SK-N-SH treated with all-trans-retinoic acid at 6 μM for 48 hours (cell line): ENCODE data around the gene OPRL1.

Source experiments
- ATAC-seq: fragments of 200-7000 bp; cut with Tn5 transposase; 3 replicates; pipeline ENCODE4 v1.9.1; 2020; ENCODE audit warnings: mild to moderate bottlenecking, moderate library complexity
- ARNTL ChIP-seq: fragments of 450-650 bp; formaldehyde crosslinking; IDR thresholded peaks from 2 replicates; pipeline ENCODE4 v1.5.0; 2020; ENCODE audit warnings: low read depth, mild to moderate bottlenecking, moderate library complexity, borderline replicate concordance
- BACH2 ChIP-seq: fragments of 250-450 bp; sonication (Bioruptor Pico); IDR thresholded peaks from 2 replicates; pipeline ENCODE4 v1.9.0; 2021; ENCODE audit warnings: mild to moderate bottlenecking, borderline replicate concordance
- OSR1 ChIP-seq: fragments of 250-450 bp; sonication (Bioruptor Pico); IDR thresholded peaks from 2 replicates; pipeline ENCODE4 v1.8.0; 2022; ENCODE audit warnings: moderate library complexity, mild to moderate bottlenecking, inconsistent platforms
- PPARA ChIP-seq: fragments of 250-450 bp; sonication (Bioruptor Pico); IDR thresholded peaks from 2 replicates; pipeline ENCODE4 v1.5.0; 2020; ENCODE audit warnings: mild to moderate bottlenecking, borderline replicate concordance
- RARB ChIP-seq: fragments of 250-450 bp; sonication (Bioruptor Pico); IDR thresholded peaks from 2 replicates; pipeline ENCODE4 v1.8.0; 2021; ENCODE audit warnings: mild to moderate bottlenecking, moderate library complexity
- TOX ChIP-seq: fragments of 250-450 bp; sonication (Bioruptor Pico); IDR thresholded peaks from 2 replicates; pipeline ENCODE4 v1.8.0; 2021; ENCODE audit warnings: mild to moderate bottlenecking, moderate library complexity, borderline replicate concordance
- ZC3H10 ChIP-seq: fragments of 250-450 bp; sonication (Bioruptor Pico); IDR thresholded peaks from 2 replicates; pipeline ENCODE4 v1.5.1; 2021; ENCODE audit warnings: mild to moderate bottlenecking, moderate library complexity
- ZFP3 ChIP-seq: fragments of 250-450 bp; sonication (Bioruptor Pico); IDR thresholded peaks from 2 replicates; pipeline ENCODE4 v1.5.0; 2020; ENCODE audit warnings: mild to moderate bottlenecking, moderate library complexity
- ZNF565 ChIP-seq: fragments of 450-650 bp; formaldehyde crosslinking; conservative IDR thresholded peaks from 2 replicates; pipeline ENCODE4 v1.5.0; 2020; ENCODE audit warnings: low read depth, mild to moderate bottlenecking, moderate library complexity
- ZNF70 ChIP-seq: fragments of 450-650 bp; formaldehyde crosslinking; IDR thresholded peaks from 2 replicates; pipeline ENCODE4 v1.5.0; 2020; ENCODE audit warnings: mild to moderate bottlenecking, moderate library complexity
- TF ChIP-seq, protein P1 (sequence below): fragments of 250-450 bp; sonication (Bioruptor Pico); IDR thresholded peaks from 2 replicates; pipeline ENCODE4 v1.5.1; 2021; ENCODE audit warnings: mild to moderate bottlenecking, moderate library complexity
- TF ChIP-seq, protein P2 (sequence below): fragments of 250-450 bp; sonication (Bioruptor Pico); IDR thresholded peaks from 2 replicates; pipeline ENCODE4 v1.8.0; 2021; ENCODE audit warnings: low read depth, mild to moderate bottlenecking, moderate library complexity, borderline replicate concordance
- TF ChIP-seq, protein P3 (sequence below): fragments of 250-450 bp; sonication (Bioruptor Pico); IDR thresholded peaks from 2 replicates; pipeline ENCODE4 v1.5.0; 2020; ENCODE audit warnings: mild to moderate bottlenecking, moderate library complexity
- TF ChIP-seq, protein P4 (sequence below): fragments of 250-450 bp; sonication (Bioruptor Pico); IDR thresholded peaks from 2 replicates; pipeline ENCODE4 v1.8.0; 2020; ENCODE audit warnings: mild to moderate bottlenecking, moderate library complexity, borderline replicate concordance

The OPRL1 gene

DNA sequence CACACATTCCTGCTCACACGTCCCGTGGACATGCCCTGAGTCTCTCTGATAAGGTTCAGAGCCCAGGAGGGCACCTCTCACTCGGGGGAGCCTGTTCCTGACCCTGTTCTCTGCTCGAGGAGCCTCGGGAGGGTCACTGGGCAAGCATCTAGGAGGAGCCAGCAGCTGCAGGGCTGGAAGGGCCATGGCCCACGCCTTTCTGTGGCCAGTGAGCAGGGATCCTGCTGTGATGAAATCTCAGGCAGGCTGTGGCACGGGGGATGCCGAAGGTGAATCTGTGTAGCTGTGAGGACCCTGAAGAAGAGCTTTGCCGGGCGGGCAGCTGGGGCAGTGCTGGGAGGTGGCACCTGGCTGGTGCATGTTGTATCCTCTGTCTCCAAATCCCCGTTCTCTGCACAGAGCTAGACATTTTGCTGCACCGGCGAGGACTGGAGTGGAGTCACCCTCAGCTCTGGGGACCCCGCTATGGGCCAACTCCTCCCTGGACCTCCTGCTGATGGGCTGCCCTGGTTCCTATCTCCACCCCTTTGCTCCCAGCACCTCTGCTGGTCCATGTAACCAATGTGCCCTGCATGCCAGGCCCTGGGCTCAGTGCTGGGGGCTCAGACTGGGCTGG is 34.6 kb downstream of the OPRL1 start (continued):
- TF ChIP-seq, protein P1, sequence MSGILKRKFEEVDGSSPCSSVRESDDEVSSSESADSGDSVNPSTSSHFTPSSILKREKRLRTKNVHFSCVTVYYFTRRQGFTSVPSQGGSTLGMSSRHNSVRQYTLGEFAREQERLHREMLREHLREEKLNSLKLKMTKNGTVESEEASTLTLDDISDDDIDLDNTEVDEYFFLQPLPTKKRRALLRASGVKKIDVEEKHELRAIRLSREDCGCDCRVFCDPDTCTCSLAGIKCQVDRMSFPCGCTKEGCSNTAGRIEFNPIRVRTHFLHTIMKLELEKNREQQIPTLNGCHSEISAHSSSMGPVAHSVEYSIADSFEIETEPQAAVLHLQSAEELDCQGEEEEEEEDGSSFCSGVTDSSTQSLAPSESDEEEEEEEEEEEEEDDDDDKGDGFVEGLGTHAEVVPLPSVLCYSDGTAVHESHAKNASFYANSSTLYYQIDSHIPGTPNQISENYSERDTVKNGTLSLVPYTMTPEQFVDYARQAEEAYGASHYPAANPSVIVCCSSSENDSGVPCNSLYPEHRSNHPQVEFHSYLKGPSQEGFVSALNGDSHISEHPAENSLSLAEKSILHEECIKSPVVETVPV (CRISPR knock-in tag), result no peak
- no peak for TF ChIP-seq BACH2

DNA sequence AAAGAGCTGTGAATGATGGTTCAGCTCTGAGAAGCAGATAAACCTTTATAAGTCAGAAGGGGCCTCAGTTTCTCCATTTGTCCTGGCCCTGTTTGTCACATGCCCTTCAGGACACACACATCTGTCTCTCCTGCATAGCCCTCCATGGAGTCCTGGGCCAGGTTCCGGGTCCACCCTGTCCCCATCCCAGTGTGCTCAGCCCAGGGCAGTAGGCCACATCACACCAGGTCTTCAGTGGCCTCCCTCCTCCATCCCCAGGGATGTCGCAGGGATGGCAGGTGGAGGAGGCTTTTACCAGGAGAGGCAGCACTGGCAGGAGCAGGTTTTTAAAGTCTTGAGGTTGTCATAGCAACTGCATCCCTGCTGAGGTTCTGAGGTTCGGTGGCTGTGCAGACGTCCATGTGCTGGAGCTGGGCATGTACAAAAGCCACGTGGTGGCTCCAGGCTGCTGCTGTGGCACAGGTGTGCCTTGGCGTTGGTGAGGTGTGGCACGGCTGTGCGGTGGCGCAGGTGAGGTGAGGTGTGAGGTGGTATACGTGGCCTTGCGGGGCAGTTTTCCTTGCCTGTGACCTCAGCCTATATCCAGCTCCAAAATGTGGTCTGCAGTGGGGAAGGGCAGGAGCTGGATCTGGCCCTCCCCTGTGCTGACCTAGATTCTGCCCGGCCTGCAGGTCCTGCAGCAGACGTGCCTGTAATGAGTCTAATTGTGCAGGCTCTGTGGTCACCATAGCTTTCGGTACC is 35.5 kb downstream of the OPRL1 start:
- TF ChIP-seq, protein P2, sequence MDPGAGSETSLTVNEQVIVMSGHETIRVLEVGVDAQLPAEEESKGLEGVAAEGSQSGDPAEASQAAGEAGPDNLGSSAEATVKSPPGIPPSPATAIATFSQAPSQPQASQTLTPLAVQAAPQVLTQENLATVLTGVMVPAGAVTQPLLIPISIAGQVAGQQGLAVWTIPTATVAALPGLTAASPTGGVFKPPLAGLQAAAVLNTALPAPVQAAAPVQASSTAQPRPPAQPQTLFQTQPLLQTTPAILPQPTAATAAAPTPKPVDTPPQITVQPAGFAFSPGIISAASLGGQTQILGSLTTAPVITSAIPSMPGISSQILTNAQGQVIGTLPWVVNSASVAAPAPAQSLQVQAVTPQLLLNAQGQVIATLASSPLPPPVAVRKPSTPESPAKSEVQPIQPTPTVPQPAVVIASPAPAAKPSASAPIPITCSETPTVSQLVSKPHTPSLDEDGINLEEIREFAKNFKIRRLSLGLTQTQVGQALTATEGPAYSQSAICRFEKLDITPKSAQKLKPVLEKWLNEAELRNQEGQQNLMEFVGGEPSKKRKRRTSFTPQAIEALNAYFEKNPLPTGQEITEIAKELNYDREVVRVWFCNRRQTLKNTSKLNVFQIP (CRISPR knock-in tag), result no peak
- TF ChIP-seq TOX (no peak), RARB (no peak), PPARA (no peak), ZC3H10 (CRISPR knock-in tag) (no peak), ARNTL (CRISPR knock-in tag) (no peak), ZNF70 (CRISPR knock-in tag) (no peak), ZNF565 (CRISPR knock-in tag) (no peak), ZFP3 (CRISPR knock-in tag) (no peak), OSR1 (CRISPR knock-in tag) (no peak)
- TF ChIP-seq, protein P3, sequence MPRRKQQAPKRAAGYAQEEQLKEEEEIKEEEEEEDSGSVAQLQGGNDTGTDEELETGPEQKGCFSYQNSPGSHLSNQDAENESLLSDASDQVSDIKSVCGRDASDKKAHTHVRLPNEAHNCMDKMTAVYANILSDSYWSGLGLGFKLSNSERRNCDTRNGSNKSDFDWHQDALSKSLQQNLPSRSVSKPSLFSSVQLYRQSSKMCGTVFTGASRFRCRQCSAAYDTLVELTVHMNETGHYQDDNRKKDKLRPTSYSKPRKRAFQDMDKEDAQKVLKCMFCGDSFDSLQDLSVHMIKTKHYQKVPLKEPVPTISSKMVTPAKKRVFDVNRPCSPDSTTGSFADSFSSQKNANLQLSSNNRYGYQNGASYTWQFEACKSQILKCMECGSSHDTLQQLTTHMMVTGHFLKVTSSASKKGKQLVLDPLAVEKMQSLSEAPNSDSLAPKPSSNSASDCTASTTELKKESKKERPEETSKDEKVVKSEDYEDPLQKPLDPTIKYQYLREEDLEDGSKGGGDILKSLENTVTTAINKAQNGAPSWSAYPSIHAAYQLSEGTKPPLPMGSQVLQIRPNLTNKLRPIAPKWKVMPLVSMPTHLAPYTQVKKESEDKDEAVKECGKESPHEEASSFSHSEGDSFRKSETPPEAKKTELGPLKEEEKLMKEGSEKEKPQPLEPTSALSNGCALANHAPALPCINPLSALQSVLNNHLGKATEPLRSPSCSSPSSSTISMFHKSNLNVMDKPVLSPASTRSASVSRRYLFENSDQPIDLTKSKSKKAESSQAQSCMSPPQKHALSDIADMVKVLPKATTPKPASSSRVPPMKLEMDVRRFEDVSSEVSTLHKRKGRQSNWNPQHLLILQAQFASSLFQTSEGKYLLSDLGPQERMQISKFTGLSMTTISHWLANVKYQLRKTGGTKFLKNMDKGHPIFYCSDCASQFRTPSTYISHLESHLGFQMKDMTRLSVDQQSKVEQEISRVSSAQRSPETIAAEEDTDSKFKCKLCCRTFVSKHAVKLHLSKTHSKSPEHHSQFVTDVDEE, result no peak
- TF ChIP-seq, all 23 proteins: peak for 0
- ATAC-seq, result no peak

DNA sequence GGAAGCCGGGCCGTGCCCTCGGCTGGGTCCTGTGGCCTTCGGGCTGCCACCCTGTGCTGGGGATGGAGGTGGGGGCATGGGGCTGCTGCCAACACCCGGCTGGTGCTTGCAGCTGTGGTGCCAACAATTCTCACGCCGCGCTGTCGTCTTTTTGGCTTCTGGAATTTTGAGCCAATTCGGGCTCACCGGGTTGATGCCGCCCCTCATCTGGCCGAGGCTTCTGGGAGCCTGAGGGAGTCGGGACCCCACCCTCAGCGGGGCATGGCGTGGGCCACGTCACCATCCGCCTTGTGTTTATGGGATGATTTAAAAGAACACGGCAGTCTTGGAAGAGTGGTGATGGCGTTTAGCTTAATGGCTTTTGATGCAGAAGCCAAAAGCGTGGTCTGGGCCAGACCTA is 36.1 kb downstream of the OPRL1 start:
- ATAC-seq, result no peak
- TF ChIP-seq, protein P3, result no peak
- TF ChIP-seq, protein P4, sequence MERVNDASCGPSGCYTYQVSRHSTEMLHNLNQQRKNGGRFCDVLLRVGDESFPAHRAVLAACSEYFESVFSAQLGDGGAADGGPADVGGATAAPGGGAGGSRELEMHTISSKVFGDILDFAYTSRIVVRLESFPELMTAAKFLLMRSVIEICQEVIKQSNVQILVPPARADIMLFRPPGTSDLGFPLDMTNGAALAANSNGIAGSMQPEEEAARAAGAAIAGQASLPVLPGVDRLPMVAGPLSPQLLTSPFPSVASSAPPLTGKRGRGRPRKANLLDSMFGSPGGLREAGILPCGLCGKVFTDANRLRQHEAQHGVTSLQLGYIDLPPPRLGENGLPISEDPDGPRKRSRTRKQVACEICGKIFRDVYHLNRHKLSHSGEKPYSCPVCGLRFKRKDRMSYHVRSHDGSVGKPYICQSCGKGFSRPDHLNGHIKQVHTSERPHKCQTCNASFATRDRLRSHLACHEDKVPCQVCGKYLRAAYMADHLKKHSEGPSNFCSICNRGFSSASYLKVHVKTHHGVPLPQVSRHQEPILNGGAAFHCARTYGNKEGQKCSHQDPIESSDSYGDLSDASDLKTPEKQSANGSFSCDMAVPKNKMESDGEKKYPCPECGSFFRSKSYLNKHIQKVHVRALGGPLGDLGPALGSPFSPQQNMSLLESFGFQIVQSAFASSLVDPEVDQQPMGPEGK (CRISPR knock-in tag), result no peak
- TF ChIP-seq TOX (no peak), OSR1 (CRISPR knock-in tag) (no peak), ZNF70 (CRISPR knock-in tag) (no peak)
